Osteocyte (in vitro differentiated cells): ENCODE data around the gene MEPCE. TPM values are rescaled to one million over a fixed set of nuclear protein-coding genes. Genes with fewer than 3 reads are reported as not detected.

Source experiments
- DNase-seq: peaks from one replicate; pipeline ENCODE4 v3.0.0; 2021; ENCODE audit warnings: mixed read lengths; ENCODE audit not compliant: unreplicated experiment; ENCODE audit errors: extremely low spot score
- H3K27ac Mint-ChIP-seq: one replicate; pipeline ENCODE4 v1.8.0; 2021; ENCODE audit warnings: mild to moderate bottlenecking, mixed read lengths; ENCODE audit not compliant: unreplicated experiment
- H3K27me3 Mint-ChIP-seq: one replicate; pipeline ENCODE4 v1.8.0; 2021; ENCODE audit warnings: mixed read lengths; ENCODE audit not compliant: unreplicated experiment
- H3K36me3 Mint-ChIP-seq: one replicate; pipeline ENCODE4 v1.8.0; 2021; ENCODE audit warnings: mixed read lengths; ENCODE audit not compliant: unreplicated experiment
- H3K4me1 Mint-ChIP-seq: one replicate; pipeline ENCODE4 v1.8.0; 2021; ENCODE audit warnings: mixed read lengths; ENCODE audit not compliant: unreplicated experiment
- H3K4me3 Mint-ChIP-seq: one replicate; pipeline ENCODE4 v1.8.0; 2021; ENCODE audit warnings: mild to moderate bottlenecking, moderate library complexity, mixed read lengths; ENCODE audit not compliant: unreplicated experiment
- H3K9me3 Mint-ChIP-seq: one replicate; pipeline ENCODE4 v1.8.0; 2021; ENCODE audit warnings: mixed read lengths; ENCODE audit not compliant: unreplicated experiment
- total RNA-seq: library from RNA; stranded (reverse); gene quantifications from 2 replicates; pipeline ENCODE4 v1.2.1, GENCODE V29; 2021
- TF ChIP-seq, protein P1 (sequence below): fragments of 200-600 bp; sonication (generic); IDR thresholded peaks from 2 replicates; pipeline ENCODE4 v1.5.0; 2021; ENCODE audit warnings: antibody characterized with exemption, mild to moderate bottlenecking, moderate library complexity

The MEPCE gene
- total RNA-seq, 1 donor from 2014 or later: 50.0 TPM

DNA sequence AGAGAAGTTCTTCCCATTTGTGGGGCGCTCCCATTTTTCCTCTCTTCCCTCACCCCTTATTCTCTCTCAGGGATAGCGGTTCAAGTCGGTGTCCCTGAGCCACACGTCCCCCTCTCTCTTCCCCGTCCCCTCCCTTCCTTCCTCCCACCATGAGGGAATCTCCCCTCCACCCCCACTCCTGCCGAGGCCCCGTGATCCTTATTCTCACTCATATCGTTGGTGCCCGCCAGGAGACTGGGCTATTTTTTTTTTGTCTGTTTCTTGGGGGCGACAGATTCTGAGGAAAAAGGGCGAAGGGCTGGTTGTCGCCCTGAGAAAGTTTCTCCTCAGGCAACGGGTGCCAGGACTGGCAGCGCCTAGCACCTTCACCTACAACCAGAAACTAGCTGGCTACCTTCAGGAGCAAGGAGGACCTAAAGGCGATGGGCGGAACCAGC is 1.9 kb upstream of the MEPCE start:
- H3K4me1 Mint-ChIP-seq: peaks cover 29% of the 10 kb centered on the region
- DNase-seq: no peak
- no peaks in the 10 kb centered on the region for H3K9me3 Mint-ChIP-seq
- TF ChIP-seq, protein P1, sequence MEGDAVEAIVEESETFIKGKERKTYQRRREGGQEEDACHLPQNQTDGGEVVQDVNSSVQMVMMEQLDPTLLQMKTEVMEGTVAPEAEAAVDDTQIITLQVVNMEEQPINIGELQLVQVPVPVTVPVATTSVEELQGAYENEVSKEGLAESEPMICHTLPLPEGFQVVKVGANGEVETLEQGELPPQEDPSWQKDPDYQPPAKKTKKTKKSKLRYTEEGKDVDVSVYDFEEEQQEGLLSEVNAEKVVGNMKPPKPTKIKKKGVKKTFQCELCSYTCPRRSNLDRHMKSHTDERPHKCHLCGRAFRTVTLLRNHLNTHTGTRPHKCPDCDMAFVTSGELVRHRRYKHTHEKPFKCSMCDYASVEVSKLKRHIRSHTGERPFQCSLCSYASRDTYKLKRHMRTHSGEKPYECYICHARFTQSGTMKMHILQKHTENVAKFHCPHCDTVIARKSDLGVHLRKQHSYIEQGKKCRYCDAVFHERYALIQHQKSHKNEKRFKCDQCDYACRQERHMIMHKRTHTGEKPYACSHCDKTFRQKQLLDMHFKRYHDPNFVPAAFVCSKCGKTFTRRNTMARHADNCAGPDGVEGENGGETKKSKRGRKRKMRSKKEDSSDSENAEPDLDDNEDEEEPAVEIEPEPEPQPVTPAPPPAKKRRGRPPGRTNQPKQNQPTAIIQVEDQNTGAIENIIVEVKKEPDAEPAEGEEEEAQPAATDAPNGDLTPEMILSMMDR: no peak
- peaks cover 18% of the 10 kb centered on the region for H3K36me3 Mint-ChIP-seq
- H3K27ac Mint-ChIP-seq: peak overlapping the region; percentile 100
- peak overlapping the region; percentile 100 for H3K4me3 Mint-ChIP-seq
- no peaks in the 10 kb centered on the region for H3K27me3 Mint-ChIP-seq

DNA sequence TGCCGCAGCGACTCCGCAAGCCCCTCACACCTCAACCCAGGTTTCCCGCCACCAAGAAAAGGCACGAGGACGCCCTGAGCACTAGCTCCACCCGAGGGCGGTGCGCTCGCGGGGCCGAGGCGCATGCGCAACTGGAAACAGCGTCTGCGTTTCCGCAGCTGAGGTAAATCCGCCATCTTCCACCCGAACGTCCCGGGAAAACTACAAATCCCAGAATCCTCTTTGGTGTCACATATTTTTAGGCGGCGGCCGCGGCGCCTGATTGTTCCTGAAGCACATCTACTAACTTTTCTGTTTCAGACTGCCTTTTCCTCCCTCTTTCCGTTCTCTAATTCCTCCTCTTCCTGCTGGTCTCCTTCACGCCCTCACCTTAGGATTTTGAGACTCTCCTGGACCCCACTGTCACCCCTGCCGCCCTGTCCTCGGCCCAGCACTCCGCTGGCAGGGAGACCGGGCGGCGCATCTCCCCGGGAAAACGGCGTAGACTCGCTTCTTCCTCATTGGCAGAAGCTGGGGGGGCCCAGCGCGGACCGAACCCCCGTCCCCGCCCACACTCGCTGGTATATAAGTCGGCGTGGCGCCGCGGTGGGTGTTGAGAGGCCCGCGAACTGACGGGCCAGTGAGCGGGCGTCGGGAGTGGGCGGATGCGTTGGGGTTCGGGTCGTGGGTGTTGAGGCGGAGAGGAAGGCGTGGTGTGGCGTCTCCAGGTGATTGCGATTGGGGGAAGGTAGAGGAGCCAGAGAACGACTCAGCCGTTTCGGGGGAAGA is 1.2 kb upstream of the MEPCE start, which contains the start of gene ZCWPW1:
TSS of gene ZCWPW1 (minus strand) at position 505 of the 768 bp plus-strand sequence. CDS start 8,054 bp downstream, outside the sequence.
- peak within 1 kb of the TSS; percentile 100 for H3K27ac Mint-ChIP-seq
- TF ChIP-seq, protein P1: no peak
- peaks cover 32% of the 10 kb centered on the region for H3K4me1 Mint-ChIP-seq
- peak; percentile 99 for DNase-seq
- H3K36me3 Mint-ChIP-seq: peaks cover 18% of the 10 kb centered on the region
- no peaks in the 10 kb centered on the region for H3K9me3 Mint-ChIP-seq
- no peaks in the 10 kb centered on the region for H3K27me3 Mint-ChIP-seq
- peak within 1 kb of the TSS; percentile 100 for H3K4me3 Mint-ChIP-seq

DNA sequence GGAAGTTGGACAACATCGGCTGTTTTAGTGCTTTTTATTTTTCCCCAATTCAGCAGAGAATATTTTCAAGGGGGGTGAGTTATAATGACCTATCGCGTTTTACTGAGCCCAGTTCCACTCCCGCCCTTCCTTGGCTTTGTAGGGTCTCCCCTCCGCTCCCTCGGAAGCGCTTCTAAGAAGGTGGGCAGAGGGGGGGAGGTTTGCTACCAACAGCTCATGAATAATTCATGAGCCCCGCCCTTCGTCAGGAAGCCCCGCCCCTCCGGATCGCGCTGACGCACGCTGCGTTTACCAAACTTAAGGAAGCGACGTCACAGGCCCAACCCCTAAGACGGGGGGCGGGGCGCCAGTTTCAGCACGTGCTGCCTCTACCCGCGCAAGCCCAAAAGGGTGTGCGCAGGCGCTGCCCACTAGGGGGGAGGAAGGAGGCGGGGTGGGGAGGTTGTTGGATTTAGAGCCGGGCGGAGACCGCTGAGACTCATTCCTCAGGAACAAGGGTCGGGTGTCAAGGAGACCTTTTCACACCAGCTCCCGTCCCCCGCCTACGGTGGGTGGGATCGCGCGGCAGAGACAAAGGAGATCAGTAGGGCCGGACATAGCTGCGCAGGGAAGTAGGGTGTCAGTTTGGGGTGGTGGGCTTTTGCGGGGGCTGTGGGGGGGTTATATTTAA is 529 bp upstream of the MEPCE start:
- peak overlapping the region; percentile 100 for H3K27ac Mint-ChIP-seq
- DNase-seq: peak; percentile 100
- TF ChIP-seq, protein P1: no peak
- H3K9me3 Mint-ChIP-seq: no peaks in the 10 kb centered on the region
- H3K4me1 Mint-ChIP-seq: peaks cover 32% of the 10 kb centered on the region
- H3K36me3 Mint-ChIP-seq: peaks cover 20% of the 10 kb centered on the region
- no peaks in the 10 kb centered on the region for H3K27me3 Mint-ChIP-seq
- H3K4me3 Mint-ChIP-seq: peak overlapping the region; percentile 100

DNA sequence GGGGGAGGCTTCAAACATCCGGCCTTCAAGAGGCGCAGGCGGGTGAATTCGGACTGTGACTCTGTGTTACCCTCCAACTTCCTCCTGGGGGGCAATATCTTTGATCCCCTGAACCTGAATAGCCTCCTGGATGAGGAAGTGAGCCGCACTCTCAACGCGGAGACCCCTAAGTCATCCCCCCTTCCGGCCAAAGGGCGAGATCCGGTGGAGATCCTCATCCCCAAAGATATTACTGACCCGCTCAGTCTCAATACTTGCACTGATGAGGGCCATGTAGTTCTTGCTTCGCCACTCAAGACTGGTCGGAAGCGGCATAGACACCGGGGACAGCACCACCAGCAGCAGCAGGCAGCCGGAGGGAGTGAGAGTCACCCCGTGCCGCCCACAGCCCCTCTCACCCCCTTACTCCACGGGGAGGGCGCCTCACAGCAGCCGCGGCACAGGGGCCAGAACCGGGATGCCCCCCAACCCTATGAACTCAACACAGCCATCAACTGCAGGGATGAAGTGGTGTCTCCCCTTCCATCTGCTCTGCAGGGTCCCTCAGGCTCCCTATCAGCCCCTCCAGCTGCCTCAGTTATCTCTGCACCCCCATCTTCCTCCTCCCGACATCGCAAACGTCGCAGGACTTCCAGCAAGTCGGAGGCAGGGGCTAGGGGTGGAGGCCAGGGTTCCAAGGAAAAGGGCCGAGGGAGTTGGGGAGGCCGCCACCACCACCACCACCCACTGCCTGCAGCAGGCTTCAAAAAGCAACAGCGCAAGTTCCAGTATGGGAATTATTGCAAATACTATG is 1.1 kb downstream of the MEPCE start:
- Mint-ChIP-seq H3K36me3 (peaks cover 27% of the 10 kb centered on the region), H3K27ac (peak overlapping the region; percentile 82), H3K9me3 (no peaks in the 10 kb centered on the region), H3K27me3 (no peaks in the 10 kb centered on the region), H3K4me3 (peak overlapping the region; percentile 76), H3K4me1 (peaks cover 45% of the 10 kb centered on the region)
- TF ChIP-seq, protein P1: no peak
- DNase-seq: no peak
